ENCODE data around the gene KRTAP10-1.
"Not testable (repeated sequence)": the region's sequence is repeated elsewhere in the genome, so short reads cannot be mapped to it uniquely, and the experiment has no call there.

KRTAP10-1 gene, protein sequence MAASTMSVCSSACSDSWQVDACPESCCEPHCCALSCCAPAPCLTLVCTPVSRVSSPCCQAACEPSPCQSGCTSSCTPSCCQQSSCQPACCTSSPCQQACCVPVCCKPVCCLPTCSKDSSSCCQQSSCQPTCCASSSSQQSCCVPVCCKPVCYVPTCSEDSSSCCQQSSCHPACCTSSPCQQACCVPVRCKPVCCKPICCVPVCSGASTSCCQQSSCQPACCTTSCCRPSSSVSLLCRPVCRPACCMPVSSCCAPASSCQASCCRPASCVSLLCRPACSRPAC

DNA sequence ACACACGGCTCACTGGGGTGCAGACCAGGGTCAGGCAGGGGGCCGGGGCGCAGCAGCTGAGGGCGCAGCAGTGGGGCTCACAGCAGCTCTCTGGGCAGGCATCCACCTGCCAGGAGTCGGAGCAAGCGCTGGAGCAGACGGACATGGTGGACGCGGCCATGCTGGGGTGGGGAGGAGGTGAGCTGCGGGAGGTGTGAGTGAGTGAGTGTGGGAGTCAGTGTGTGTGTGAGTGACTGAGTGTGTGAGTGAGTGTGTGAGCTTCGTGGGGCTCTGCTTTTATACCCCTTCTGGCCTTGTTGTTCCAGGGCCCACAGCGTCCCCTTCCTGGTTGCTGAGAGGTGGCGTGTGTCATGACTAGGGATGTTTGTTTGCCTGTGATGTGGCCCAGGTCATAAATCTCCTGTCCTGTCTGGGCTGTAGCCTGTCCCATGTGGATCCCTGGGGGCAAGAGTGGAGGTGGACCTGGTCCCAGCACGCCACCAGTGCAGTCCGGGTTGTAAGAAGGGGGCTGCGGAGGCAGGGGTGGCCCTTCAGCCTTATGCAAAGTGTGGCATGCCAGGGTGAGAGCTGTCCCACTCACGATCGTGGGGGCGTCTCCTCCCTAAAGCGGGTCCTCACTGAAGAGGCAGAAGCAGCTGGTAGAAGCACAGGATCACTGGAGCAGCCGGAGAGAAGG, at the start of gene KRTAP10-1:
Gene KRTAP10-1 (minus strand): TSS at position 205 of the 676 bp plus-strand sequence. CDS start 45 bp downstream, at position 160.
- DNase-seq (ENCODE audit: low read depth): no peak

DNA sequence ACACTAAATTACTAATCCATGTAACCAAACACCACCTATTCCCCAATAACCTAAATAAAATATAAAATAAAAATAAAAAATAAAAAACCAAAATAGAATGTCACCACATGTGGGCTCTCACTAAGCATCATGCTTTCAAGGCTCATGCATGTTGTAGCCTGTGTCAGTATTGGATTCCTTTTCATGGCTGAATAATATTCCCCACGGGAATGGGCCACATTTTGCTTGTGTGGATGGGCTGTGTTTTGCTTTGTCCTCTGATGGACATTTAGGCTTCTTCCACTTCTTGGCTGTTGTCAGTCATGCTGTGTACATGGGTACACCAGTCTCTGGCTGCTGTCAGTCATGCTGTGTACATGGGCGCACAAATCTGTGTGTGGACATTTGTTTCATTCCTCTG, 49.1 kb upstream of the KRTAP10-1 start:
- DNase-seq (ENCODE audit: low read depth): no peak

DNA sequence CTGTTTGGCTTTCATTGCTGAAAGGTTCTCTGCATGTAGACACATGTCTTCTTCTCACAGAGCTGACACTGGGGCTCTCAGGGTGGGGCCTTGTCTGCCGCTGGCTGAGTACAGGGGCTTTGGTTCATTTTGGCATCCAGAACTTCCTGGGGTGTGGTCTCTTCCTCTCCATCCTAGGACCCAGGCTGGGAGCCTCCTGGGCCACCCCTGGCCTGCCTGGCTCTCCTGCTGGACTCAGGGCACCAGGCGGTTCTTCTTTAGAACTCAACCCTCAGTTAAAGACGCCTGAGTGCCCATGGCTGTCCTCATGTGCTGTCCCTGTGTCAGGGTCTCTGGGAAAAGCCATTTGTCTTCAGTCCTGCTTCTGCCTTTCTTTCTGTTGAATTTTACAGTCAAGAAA, 45.9 kb upstream of the KRTAP10-1 start:
- no peak for DNase-seq (ENCODE audit: low read depth)

DNA sequence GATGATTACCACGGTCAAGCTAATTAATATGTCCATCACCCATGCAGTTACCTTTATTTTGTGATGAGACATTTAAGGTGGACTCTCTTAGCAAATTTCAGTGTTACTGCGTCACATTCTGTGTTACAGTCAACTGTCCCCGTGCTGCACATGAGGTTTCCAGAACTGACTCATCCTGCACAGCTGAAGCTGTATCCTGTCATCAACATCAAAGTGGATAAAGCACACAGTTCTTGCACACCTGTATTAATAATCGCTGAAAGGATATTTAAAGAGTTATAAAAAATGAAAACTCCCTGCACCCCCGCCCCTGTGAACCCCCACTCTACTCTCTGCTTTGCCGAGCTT, 43.8 kb upstream of the KRTAP10-1 start:
- DNase-seq (ENCODE audit: low read depth): no peak

DNA sequence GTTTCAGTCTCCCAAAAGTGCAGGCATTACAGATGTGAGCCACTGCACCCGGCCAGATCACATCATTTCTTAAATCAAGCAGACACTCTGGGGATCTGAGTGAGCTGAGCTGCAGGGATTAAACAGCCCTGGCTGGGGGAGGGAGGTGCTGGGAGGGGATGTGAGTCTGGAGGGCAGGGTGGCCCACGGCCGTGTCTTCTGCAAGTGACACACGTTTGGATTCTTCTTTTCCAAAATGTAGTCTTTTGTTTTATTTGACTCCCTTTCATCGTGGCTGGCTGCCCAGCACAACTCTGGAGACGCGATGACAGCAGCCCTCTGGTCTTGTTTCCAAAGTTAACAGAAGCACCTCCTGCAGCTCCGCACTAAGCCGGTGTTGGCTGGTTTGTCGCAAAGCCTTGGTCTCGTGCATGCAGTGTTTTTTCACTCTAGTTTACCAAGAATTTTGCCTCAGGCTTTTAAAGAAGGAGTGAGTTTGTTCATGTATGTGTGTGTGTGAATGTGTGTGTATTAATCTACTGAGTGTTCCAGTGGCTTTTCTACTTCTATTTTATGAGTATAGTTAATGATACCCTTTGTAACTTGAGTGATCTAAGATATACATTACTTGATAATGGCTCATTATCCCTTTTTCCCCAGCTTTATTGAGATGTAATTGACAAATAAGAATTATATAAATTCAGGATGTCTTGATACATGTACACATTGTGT, 43.2 kb upstream of the KRTAP10-1 start:
- DNase-seq (ENCODE audit: low read depth): no peak

DNA sequence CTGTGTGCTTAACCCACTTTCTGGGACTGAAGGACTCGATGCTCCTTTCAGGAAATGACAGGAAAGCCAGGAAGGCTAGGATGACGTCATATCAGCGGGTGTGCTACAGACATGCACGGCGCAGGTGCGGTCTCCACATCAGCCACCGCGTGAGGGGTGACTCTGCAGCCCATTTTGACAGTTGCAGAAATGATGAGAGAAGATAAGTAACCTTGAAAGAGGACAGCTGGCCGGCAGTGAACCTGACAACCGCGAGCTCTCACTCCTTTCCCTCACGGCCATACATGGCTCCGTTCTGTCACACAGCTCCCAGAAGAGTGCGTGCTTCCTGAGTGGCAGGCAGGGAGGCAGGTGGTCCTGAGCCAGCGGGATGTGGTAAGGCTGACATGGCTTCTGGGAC, 42.1 kb upstream of the KRTAP10-1 start:
- no peak for DNase-seq (ENCODE audit: low read depth)

DNA sequence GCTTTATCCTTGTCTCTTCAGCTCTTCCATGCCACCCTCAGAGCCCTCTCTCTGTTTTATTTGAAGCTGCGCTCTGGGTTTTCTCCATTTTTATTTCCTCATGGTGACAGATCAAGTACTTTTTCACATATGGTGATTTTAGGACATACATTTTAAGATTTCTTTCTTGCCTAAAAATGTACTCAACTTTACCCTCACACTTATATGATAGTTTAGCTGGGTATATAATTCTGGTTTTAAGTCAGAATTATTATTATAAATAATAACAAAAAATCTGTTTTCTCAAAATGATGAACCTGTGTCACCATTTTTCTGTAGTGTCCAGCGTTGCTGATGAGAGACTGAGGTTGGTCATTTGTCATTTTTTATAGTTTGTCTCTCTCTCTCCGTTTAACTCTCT, 41.2 kb upstream of the KRTAP10-1 start:
- DNase-seq (ENCODE audit: low read depth): no peak

DNA sequence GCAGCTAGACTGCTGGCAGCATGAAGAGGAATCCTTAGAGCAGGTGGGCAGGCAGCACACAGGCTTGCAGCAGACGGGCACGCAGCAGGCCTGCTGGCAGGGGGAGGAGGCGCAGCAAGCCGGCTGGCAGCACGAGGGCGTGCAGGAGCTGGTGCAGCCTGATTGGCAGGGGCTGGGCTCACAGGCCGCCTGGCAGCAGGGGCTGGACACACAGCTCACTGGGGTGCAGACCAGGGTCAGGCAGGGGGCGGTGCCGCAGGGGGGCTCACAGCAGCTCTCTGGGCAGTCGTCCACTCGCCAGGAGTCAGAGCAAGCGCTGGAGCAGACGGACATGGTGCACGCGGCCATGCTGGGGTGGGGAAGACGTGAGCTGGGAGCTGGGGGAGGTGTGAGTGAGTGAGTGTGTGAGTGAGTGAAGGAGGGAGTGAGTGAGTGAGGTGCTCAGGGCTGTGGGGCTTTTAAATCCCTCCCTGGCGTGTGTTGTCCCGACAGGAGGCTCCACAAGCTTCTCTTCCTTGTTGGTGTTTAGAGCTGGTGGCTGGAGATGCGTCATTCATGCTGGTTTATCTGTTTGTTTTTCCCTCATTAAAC, 40.3 kb upstream of the KRTAP10-1 start, which contains the start of gene KRTAP10-5:
Gene KRTAP10-5 (minus strand): TSS at position 374 of the 591 bp plus-strand sequence. CDS start 26 bp downstream, at position 348.
- not testable (repeated sequence) for DNase-seq (ENCODE audit: low read depth)

DNA sequence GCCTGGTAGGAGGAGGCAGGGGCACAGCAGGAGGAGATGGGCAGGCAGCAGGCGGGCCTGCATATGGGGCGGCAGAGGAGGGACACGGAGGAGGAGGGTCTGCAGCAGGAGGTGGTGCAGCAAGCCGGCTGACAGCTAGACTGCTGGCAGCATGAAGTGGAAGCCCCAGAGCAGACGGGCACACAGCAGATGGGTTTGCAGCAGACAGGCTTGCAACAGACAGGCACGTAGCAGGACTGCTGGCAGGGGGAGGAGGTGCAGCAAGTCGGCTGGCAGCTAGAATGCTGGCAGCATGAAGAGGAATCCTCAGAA, 39.8 kb upstream of the KRTAP10-1 start:
- DNase-seq (ENCODE audit: low read depth): no peak

DNA sequence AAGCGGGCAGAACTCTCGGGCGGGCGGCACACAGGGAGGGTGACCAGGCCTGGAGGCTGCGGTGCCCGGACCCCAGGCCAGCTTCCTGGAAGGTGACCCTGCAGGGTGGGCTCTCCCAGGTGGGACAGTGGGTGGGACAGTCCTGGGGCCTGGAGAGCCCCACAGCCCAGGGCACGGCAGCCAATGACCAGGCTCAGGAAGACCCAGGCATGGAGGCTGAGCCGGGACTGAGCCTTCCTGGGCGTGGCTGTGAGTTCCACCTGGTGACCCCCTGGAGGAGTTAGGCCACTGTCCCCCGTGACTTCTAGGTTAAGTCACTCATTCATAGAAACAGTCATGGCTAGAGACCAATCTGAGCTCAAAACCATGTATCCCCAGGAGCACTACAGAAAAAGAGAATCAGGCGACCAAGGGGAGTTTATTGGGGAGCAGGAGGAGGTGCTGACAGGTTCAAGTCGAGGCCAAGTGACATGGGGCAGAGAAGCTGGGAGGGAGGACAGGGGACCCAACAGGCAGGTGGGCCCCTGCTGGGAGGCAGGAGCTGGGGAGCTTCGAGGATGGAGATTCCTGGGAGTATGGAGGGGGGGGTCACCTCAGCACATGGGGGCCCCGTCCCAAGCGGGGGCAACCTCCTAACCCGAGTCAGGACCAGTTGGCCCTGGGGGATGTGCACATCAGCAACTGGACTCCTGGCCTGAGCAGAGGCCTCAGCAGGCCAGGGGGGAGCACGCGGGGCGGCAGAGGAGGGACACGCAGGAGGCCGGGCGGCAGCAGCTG, 39.2 kb upstream of the KRTAP10-1 start:
- no peak for DNase-seq (ENCODE audit: low read depth)

DNA sequence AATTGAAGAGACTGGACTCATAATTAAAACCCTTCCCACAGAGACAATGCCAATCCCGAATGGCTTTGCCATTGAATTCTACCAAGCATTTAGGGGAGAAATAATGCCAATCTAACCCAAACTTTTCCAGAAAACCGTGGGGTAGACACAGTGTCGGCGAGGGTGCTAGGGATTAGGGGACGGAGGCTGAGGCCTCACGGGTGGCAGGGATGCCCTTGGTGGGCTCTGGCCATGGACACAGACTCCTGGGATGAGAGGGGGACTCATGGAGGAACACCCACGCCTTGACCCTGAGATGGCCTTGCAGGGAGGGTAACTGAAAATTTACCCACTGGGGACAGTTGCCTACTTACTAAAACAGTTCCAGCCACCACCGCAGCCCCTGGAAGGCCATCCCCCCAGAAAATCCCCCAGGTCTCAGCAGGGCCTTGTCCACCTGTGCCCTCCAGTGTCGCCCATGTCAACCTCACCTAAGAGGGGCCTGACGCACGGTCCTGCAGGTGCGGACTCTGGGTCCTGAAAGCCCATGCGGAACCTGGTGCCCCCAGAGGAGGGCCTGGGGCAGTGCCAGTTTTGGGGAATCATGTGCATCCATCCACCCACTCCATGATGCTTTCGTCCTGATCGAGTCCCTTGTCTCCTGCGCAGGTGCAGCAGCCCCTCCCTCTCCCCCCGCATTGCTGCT, 38.5 kb upstream of the KRTAP10-1 start:
- no peak for DNase-seq (ENCODE audit: low read depth)

DNA sequence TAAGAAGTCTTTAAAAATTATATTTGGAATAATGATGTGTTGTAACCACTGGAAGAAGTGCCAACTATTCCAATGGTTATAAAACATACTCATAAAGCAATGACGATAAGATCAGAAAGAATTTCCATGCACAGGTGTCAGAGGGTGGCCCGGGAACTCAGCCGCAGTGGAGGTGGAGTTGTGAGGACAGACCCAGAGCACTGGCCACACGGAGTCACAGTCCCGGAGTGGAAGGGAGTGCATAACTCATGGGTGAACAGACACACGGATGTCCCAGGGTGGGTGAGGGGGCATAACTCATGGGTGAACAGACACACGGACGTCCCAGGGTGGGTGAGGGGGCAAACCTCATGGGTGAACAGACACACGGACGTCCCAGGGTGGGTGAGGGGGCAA, 36.0 kb upstream of the KRTAP10-1 start:
- no peak for DNase-seq (ENCODE audit: low read depth)

DNA sequence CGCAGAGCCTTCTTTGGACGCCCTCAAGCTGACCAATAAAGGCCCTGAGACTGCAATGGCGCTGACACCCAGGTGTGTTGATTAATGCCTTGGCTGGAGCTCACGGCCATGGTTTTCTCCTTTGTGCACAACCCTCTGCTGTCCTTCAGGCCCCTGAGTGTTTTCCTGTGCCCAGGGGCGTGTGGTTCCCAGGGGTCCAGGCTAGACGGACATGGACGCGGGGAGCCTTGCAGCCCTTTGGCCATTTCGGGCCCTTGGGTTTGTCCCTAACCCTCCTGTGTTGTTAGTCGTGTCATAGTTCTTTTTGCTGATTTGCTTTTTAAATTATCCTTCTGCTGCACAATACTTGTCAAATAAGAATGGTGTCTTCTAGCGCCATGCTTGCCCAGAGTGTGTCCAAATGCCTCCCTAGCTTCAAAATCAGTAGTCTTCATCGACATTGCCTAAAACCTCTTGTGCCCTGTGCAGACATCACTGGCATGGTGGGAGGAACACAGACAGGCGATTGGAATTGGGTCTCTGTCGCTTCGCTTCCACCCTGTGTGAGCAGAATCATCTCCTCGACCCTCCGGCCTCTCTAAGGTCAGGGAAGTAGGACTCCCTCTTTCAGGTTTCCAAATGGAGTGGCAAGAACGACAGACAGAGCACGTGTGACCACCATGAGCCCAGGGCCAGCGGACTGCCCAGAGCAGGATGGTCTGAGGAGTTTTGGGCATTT, 35.5 kb upstream of the KRTAP10-1 start:
- no peak for DNase-seq (ENCODE audit: low read depth)

DNA sequence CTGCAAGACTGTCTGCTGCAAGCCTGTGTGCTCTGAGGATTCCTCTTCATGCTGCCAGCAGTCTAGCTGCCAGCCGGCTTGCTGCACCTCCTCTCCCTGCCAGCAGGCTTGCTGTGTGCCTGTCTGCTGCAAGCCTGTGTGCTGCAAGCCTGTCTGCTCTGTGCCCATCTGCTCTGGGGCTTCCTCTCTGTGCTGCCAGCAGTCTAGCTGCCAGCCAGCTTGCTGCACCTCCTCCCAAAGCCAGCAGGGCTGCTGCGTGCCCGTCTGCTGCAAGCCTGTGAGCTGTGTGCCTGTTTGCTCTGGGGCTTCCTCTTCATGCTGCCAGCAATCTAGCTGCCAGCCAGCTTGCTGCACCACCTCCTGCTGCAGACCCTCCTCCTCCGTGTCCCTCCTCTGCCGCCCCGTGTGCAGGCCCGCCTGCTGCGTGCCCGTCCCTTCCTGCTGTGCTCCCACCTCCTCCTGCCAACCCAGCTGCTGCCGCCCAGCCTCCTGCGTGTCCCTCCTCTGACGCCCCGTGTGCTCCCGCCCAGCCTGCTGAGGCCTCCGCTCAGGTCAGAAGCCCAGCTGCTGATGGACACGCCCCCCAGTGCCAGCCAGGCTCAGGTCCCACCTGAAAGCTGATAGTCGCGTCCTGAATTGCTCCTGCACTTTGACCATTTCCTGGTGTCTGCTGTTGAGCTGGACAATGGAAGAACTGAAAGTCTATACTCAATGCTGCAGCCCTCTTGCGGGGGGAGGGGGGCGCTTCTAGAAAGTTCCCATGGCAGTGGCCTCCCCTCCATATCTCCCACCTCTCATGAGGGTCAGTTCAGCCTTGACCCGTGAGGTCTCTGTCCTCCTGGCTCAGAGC, 34.7 kb upstream of the KRTAP10-1 start:
- DNase-seq (ENCODE audit: low read depth): no peak

DNA sequence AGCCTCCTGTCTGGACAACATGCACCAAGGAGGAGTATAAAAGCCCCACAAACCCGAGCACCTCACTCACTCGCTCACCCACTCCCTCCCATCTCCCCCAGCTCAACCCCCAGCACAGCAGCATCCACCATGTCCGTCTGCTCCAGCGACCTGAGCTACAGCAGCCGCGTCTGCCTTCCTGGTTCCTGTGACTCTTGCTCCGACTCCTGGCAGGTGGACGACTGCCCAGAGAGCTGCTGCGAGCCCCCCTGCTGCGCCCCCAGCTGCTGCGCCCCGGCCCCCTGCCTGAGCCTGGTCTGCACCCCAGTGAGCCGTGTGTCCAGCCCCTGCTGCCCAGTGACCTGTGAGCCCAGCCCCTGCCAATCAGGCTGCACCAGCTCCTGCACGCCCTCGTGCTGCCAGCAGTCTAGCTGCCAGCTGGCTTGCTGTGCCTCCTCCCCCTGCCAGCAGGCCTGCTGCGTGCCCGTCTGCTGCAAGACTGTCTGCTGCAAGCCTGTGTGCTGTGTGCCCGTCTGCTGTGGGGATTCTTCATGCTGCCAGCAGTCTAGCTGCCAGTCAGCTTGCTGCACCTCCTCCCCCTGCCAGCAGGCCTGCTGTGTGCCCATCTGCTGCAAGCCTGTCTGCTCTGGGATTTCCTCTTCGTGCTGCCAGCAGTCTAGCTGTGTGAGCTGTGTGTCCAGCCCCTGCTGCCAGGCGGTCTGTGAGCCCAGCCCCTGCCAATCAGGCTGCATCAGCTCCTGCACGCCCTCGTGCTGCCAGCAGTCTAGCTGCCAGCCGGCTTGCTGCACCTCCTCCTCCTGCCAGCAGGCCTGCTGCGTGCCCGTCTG, 33.8 kb upstream of the KRTAP10-1 start, which contains the start of gene KRTAP10-4:
Gene KRTAP10-4 (plus strand): TSS at position 100 of the 827 bp plus-strand sequence. CDS start 30 bp downstream, at position 130.
- not testable (repeated sequence) for DNase-seq (ENCODE audit: low read depth)

DNA sequence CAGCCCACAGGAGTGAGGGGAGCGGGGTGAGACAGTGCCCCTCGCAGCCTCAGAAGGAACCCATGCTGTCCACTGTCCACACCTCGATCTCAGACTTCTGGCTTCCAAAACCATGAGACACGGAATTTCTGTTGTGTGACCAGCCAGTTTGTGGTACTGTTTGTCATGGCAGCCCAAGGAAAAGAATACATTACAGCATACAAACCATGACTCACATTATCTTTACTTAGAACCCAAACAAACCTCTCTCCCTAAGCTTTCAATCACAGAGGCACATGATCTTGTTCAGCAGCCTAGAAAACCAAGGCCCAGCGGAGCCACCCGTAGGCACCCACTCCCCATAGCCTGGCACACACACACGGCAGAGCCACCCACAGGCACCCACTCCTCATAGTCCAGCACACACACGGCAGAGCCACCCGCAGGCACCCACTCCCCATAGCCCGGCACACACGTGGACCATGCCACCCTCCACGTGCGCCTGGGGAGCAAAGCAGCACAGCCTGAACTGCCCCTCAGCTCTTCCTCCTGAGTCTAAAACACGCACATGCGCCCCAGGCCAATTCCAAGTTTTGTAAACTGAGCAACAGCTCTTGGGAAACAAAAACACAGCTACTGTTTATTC, 33.1 kb upstream of the KRTAP10-1 start:
- DNase-seq (ENCODE audit: low read depth): no peak

DNA sequence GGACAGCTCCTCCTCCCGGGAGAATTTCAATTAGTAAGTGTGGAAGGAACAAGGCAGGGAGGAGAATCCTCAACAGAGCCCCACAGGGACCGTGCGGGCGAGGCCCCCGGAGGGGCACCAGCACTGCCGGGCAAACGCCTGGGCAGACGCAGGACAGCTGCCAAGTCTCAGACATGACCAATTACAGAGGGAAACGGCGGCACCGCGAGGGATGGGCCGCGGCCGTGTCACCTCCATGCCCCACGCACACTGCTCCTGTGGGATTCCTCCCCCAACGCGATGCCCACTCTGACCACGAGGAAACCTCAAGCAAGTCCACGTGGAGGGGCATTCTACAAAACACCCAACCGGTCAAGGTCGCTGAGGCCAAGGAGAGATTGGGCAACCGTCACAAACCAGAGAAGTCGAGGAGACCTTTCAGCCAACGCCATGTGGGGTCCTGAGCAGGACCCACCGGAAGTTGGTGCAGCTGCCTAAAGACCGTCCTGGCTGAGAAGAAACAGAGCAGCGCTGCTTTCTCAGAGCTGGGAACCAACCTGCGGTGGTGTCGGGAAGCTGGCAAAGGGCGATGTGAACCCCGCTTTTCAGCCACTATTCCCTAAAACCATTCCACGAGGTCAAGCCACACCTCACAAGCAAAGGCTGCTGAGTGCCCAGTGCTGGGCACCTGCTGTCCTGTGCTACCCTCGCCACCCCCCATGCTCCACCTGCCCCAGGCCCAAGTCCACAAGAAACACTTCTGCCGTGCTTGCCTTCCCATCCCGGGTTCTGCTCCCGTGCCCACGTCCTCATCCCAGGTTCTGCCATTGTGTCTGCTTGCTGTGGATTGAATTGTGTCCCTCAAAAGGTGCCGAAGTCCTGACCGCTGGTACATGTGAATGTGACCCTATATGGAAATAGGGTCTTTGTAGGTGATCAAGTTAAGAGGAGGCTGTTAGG, 32.1 kb upstream of the KRTAP10-1 start:
- DNase-seq (ENCODE audit: low read depth): no peak
